Measurements from ENCODE around the gene LBH.

Gene LBH

DNA sequence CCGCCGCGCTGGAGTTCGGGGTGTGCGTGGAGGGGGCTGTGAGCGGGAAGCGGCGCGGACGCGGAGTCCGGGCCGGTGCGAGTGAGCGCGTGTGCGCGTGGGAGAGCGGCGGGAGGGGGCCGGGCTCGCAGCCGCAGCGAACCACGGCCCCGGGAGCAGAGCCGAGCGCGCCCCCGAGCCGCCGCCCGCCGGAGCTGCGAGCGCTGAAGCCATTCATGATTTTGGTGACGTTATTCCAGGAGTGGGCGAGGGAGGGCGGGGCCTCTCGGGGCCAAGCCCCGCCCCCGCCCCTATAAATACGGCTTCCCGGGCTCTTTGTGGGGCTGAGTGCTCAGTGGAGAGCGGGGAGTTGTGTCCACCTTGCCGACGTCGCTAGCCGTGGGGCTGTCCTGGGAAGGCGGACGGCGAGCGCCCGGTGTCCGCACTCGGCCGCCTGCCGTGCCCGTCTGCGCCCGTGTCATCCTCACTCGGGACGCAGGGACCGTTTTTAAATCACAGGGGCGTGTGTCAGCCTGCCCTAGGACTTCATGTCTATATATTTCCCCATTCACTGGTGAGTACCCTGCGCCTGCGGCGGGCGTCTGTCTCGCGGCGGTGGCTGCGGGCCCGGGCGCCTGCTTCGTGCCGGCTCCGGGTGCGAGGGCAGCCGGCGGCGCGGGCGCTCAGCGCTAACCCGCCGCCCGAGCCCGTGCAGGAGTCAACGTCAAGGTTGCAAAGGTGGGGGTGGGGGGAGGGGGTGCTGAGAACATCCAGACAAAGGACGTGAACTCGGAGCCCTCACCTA, at the start of gene LBH:
Gene LBH (plus strand): TSS at position 323 of the 784 bp plus-strand sequence. CDS start 205 bp downstream, at position 528.
- DNase-seq = peak; percentile 92 to 95

DNA sequence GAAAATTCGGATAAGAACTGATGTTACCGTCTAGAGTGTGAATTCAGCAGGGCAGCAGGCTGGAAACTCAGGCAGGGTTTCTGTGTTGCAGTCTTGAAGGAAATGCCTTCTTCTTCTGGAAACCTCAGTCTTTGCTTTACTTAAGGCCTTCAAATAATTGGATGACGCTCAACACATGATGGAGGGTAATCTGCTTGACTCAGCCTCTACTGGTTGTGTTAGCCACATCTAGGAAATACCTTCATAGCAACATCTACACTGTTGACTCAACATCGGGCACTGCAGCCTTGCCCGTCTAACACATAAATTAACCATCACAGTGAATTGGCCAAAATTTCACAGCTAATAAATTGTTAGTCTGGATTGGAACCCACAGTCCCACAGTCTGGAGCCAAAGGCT, 47.3 kb upstream of the LBH start:
- no peak for DNase-seq

DNA sequence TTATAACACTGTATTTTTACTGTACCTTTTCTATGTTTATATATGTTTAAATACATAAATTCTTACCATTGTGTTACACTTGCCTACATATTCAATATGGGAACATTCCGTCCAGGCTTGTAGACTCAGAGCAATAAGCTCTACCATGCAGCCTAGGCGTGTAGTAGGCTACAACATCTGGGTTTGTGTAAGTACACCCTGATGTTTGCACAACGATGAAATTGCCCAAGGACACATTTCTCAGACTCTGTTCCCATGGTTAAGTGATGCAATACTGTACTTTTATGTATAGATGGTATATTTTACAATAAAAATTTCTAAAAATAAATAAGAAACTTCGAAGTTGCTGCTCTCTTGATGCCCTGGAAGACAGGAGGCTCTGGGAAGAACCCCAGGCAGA, 46.2 kb upstream of the LBH start:
- no peak for DNase-seq

DNA sequence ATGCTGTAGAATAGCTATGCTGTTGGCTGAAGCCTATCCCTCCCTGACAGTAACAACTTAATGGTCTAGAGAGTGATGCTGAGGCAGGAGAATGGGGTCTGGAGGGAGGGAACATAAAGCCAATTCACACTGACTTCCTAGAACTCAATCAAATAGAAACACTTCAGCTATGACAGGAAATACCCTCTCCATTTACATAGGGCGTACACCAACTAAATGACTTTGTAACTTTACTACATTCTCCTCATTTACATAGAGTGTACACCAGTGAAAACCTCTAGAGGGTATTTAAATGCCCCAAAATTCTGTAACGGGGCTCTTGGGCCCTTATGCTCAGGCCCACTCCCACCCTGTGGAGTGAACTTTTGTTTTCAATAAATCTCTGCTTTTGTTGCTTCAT, 43.0 kb upstream of the LBH start:
- DNase-seq = no peak

DNA sequence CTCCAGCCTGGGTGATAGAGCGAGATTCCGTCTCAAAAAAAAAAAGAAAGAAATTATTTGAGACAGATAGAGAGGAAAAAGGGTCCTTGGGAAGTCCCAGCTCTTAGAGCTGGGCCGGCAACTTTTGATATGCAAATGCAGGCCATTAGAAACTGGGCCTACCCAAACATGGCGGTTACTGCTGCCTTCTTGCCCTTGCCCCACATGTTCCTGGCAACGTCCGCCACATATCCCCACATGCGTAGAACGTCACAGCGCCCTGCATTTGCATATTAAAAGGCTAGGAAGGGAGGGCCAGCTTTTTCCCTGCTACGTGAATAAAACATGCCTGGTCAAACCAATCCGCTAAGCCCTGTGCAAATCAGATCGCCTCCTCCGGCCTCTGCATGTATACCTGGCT, 40.7 kb upstream of the LBH start:
- DNase-seq = no peak

DNA sequence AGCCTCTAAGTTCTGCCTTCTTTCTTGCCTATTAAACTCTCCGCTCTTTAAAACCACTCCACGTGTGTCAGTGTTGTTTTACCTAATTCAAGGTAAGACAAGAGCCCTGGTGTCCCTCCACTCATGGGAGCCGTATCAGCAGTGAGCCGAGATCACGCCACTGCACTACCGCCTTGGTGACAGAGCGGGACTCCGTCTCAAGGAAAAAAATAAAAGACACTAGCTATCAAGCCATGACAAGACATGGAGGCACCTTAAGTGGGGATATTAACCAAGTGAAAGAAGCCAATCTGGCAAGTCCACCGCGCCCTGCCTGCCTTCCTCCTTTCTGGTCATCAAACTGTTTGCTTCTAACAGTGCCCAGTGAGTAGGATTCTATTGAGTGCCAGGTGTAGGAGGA, 40.2 kb upstream of the LBH start:
- DNase-seq = no peak

DNA sequence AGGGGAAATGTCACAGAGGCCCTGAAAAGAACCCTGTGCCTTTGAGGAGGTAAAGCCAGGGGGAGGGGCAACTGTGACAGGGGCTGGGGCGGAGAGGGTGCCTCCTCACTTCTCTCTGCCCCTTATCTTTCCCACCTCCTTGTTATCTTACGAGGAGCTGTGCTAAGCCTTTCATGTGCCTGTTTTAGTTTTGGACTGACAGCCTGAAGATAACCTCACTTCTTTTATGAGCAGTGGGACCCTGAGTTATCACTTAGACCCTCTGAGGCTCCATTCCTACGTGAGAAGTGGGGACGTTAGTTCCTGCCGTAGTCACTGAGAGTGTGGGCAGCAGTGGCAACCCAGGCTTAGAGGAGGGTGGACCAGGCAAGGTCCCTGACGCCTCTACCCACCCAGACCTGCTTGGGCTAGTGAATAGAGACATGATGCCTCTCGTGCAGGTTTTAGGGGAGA, 39.5 kb upstream of the LBH start:
- no peak for DNase-seq

DNA sequence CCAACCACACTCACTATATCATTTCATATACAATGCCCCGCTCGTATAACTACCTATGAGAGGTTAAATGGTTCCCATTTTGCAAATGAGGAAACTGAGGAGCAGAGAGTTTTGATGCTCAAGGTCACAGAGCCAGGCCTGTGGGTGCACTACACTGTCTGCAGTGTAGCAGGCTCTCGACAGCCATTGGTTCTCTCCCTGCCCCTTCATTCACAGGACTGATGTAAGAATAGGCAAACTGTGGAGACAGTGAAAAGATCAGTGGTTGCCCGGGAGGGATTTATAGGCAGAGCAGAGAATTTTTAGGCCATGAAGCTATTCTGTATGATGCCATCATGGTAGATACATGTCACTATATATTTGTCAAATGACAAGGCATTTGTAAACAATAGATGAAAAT, 39.0 kb upstream of the LBH start:
- DNase-seq = no peak

DNA sequence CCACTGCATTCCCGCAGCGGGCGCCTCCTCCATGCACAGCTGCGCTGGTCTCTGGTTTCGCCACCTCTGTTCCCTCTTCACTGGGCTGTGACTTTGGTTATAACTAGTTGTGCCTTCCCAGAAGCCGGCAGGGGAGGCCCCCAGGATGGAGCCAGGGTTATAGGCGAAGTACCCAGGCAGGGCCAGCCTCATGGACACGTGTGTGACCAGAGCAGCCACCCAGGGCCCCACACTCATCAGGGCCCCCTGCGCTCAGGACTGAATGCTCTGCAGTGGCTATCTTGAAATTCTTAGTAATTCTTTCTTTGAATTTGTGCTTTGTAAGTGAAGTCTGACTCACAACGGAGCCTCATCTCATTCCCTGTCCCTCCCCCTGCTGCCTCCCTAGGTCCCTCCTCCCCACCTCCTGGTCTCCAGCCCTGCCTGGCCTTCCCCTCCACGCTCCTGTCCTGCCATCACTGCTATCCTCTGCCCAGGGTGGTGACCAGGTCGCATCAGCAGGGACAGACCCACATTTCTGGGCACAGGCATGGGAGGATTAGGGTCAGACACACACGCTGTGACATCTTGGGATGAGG, 38.1 kb upstream of the LBH start:
- no peak for DNase-seq

DNA sequence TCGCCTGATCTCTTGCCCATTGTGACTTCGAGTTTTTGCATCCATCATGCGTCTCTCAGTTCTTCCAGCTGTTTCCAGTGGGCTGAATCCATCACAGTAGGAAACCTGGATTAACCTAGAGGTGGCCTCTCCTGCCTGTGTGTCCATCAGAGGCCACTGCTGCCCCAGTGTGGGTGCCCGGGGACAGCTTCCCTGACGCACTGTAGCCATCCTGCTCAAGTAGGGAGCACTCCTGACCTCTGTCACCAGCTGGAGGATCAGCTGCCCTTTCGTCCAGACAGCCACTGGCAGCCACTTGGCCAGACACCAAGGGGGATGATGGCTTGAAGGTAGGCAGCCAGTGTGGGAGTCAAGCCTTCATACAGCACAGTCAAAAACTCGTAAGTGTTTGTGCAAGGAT, 36.9 kb upstream of the LBH start:
- DNase-seq = no peak

DNA sequence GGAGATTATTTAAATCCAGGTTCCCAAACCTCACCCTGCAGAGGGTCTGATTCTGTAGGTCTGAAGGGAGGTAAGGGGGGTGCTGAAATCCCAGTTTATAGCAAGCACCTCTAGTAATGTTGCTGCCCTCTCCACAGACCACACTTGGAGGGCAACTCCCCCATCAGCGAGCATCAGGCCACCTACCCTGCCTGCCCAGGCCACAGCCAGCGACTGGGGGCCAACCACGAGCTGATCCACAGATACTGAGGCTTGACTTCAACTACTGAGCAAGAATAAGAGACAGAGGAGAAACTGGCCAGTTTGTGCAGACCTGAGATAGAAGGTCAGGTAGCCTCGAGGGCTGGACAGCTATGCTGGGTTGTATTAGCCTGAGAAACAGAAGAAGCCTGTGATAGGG, 36.3 kb upstream of the LBH start:
- DNase-seq = no peak

DNA sequence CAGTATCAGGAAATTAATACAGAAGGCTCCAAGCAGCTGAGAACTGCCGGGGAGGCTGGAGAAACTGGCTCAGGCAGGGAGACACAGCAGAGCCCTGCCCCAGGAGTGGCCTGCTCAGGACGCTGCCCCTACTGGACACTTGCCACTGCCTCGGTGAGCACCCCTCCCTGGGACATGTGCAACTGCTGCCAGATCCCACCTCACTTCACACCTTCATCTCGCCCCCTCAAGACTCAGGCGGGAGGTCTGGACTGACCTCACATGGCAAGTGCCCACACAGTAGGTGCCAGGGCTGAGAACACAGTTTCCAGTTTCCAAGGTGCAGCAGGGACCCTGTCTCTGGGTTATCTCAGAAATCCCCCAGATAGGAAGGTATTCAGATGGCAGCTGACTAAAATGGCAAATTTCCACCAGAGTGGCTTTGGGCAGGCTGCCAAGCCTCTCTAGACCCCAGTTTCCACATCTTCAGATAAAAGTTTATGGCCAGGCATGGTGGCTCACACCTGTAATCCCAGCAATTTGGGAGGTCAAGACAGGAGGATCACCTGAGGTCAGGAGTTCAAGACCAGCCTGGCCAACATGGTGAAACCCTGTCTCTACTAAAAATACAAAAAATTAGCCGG, 33.7 kb upstream of the LBH start:
- no peak for DNase-seq

DNA sequence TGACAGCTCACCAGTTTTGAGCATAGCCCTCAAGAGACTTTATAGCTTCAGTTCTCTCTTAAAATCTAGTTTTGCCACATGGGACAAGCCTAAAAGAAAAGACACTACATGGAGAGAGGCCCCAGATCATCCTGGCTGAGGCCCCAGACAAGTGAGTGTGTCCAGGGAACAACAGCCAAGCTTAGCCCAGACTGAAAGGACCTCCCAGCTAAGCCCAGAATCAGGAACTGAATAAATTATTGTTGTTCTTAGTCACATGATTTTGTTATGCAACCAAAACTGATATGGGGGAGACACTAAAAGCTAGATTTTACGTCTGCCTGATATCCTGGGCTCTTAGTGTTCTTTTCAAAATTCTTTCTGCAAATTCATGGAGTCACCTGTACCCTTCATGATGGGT, 29.3 kb upstream of the LBH start:
- no peak for DNase-seq

DNA sequence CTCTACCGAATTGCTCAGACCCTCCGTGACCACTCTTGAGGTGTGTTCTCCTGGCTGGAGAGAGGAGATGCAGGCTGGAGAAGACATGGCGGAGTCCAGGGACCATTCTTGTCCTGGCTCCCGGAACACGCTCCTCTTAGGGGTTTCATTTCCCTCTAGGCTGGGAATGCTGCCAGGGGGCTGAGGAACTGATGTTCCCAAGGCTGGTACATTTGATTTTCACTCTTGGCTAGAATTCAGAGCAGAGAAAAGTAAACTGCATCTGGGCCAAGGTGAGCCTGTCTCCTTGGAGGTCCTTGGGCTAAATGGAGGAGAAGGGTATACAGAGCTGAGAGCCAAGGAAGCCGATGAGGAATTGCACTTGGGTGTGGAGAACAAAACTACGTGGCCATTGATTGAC, 28.2 kb upstream of the LBH start:
- no peak for DNase-seq

DNA sequence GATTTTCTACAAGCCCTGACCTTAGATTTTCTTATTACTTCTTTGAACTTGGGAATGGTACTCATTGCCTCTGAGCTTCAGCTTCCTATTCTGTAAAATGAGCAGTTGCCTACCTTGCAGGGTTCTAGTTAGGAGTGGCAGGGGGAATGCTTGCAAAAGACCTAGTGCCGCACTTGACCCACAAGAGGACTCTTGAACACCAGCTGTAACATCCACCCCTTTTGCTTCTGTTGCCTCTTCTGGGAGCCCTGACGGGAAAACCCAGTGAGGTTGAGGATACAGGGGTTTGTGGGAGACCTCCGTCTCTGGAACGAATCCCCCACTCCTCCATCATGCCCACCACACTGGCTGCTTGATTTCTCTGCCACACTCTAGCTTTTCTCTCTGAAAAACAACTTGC, 27.1 kb upstream of the LBH start:
- no peak for DNase-seq

DNA sequence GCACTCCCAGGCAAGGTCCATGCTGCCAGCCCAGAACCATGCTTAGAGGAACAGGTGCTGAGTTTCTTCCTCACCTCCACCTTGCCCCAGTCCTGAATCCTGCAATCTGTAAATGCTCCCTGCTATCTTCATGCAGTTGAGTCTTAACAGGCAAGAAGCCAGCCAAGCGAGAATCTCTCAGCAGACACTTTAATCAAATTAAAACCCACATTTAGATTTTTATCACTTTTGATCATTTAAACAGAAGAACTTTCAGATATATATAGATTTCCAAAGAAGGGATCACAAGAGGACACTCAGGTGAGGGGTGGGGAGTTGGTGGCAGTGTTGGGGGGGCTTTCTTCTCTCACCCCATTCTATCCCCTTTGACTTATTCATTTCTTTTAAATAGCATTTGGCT, 25.9 kb upstream of the LBH start:
- no peak for DNase-seq

DNA sequence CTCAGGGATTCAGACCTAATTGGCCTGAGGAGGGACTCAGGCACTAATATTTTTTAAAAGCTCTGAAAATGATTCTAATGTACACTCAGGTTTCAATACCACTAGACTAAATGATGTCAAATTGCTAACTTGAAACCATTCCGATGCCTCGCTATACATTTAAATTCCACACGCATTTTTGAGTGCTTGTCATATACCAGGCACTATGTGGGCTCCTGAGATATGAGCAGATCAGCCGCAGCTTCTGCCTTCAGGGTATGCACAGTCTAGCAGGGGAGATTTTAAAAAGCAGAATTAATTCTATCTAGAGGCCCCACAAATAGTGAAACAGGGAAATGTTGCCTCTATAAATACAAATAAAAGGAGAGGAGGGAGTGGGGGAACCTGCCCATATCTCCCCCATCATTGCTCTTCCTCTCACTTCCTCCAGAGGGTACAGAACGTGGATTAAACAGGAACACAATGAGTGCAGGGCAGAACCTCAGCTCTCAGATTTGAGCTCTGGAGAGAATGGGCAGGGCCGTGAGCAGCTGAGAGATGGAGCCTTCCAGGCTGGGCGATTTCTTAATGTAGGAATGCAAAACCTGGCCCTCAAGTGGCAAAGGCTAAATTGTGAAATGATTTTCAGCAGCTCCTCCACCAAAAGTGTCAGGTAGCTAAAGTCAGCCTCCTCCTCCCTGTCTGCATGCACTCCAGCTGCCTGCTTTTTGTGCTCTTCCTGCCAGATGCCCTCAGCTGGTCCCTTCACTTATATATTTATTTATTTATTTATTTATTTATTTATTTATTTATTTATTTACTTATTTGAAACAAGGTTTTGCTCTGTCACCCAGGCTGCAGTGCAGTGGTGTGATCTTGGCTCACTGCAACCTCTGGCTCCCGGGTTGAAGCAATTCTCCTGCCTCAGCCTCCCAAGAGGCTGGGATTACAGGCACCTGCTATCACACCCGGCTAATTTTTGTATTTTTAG, 24.6 kb upstream of the LBH start:
- DNase-seq = no peak

DNA sequence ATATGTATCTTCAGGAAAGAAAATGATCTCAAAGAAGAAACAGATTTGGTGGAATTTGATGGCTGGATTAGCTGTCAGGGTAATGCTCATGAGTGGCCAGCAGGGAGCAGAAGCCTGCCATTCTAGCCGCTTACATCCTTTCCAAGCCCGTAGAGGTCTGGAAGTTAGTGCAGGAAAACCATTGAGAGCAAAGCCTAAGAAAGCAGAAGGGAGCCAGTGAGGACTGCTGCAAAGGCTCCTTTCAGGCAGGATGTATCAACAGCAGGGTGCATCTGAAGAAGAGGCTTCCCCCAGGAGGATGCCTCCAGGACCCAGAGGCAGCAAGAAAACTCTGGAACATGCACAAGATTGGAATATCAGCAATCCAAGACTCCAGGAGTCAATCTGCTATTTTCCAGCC, 22.9 kb upstream of the LBH start:
- DNase-seq = peak; percentile 42 to 61

DNA sequence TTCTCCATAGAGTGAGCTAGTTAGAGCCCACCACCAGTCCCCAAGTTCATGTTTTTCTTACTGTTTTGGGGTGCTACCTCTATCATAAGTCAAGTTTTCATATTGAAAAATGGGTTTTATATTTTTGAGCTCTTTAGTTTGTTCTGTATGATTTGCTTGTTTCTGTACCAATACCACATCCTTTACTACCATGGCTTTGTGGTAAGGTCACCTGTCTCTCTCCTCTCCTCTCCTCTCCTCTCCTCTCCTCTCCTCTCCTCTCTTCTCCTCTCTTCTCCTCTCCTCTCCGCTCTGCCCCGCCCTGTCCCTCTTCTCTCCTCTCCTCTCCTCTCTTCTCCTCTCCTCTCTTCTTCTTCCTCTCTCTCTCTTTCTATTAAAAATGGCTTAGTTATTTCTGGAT, 22.1 kb upstream of the LBH start:
- no peak for DNase-seq

DNA sequence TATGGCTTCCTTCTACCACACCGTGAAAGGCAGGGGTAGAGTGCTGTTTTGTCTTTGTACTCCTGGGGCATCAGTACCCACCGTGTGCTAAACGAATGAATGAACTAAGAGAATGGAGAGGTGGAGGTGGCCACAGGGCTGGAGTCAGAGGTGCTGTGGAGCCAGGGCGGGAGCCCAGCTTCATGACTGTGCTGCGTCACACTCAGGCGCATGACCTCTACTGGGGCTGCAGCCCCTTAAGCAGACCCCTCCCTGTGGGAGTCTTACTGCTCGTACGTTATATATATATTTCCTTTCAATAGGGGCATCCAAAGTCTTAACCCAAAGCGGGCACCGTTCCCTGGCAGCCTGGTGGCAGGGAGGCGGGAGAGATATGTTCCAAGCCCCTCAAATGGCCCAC, 18.0 kb upstream of the LBH start:
- DNase-seq = no peak

DNA sequence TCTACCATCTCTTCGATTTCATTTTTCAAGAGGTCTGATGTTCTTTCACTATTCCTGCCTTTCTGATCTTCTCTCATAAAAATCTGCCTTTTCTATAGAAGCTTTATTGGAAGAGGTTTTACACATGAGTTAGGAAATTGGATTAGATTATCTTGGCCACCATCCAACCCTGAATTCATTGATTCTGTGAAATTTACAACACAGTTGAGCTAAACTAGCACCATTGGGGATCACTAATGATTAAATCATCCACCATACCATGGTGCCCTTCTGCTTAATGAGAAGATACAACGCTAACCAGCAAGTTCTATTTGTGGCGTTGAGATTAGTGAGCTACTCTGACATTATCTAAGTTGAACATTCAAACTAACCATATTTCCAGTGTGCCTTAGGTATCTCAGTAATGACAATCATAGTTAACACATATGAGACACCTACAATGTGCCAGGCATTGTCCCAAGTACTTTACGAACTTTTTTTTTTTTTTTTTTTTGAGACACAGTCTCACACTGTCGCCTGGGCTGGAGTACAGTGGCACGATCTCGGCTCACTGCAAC, 17.3 kb upstream of the LBH start:
- no peak for DNase-seq

DNA sequence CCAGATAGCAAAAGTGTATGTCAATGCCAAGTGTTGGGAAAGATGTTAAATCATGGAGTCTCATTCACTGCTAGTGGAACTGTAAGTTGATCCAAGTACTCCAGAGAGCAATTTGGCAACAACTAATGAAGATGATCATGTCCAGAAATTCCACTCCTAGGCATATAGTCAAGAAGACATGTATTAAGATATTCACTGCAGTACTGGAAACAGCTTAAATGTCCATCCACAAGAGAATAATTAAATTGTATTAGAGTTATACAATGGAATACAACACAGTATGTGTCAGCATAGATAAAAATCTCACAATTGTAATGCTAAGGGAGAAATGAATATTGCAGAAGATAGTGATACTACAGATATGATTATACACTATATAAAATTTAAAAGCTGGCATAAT, 15.2 kb upstream of the LBH start:
- no peak for DNase-seq
